ENCODE results near the gene TP53INP2. TPM values are rescaled to one million over a fixed set of nuclear protein-coding genes. Genes with fewer than 3 reads are reported as not detected.

The TP53INP2 gene
- total RNA-seq, 1 donor from 2014 or later: 33.0 TPM

- Mint-ChIP-seq H3K27ac (no peak overlapping the region), H3K27me3 (no peaks in the 10 kb centered on the region), H3K9me3 (ENCODE audit: low read depth) (no peaks in the 10 kb centered on the region), H3K4me1 (ENCODE audit: low read depth) (no peaks in the 10 kb centered on the region), H3K36me3 (ENCODE audit: insufficient read depth) (peaks cover 27% of the 10 kb centered on the region), H3K4me3 (ENCODE audit: low read depth) (no peak overlapping the region)
- TF ChIP-seq CTCF (IDR thresholded peaks at IDR 0.05; ENCODE audit: unreplicated experiment): no peak
- no peak for DNase-seq (ENCODE audit: low spot score, unreplicated experiment)
Observed at GRCh38 chr20:34750484-34750883, 46.3 kb downstream of the TP53INP2 start.

GRCh38 chr20:34751453-34751852, 47.3 kb downstream of the TP53INP2 start:
- DNase-seq (ENCODE audit: low spot score, unreplicated experiment): no peak
- no peak overlapping the region for H3K4me3 Mint-ChIP-seq (ENCODE audit: low read depth)
- no peaks in the 10 kb centered on the region for H3K4me1 Mint-ChIP-seq (ENCODE audit: low read depth)
- TF ChIP-seq CTCF (IDR thresholded peaks at IDR 0.05; ENCODE audit: unreplicated experiment): no peak
- no peaks in the 10 kb centered on the region for H3K27me3 Mint-ChIP-seq
- H3K27ac Mint-ChIP-seq: no peak overlapping the region
- H3K36me3 Mint-ChIP-seq (ENCODE audit: insufficient read depth): peaks cover 28% of the 10 kb centered on the region
- no peaks in the 10 kb centered on the region for H3K9me3 Mint-ChIP-seq (ENCODE audit: low read depth)

GRCh38 chr20:34753706-34754461, 49.7 kb downstream of the TP53INP2 start:
- DNase-seq (ENCODE audit: low spot score, unreplicated experiment): no peak
- Mint-ChIP-seq H3K4me3 (ENCODE audit: low read depth) (no peak overlapping the region), H3K27ac (peak overlapping the region; percentile 12), H3K9me3 (ENCODE audit: low read depth) (no peaks in the 10 kb centered on the region), H3K4me1 (ENCODE audit: low read depth) (no peaks in the 10 kb centered on the region), H3K36me3 (ENCODE audit: insufficient read depth) (peaks cover 44% of the 10 kb centered on the region), H3K27me3 (no peaks in the 10 kb centered on the region)
- TF ChIP-seq CTCF (IDR thresholded peaks at IDR 0.05; ENCODE audit: unreplicated experiment): no peak

- H3K27ac Mint-ChIP-seq: no peak overlapping the region
- DNase-seq (ENCODE audit: low spot score, unreplicated experiment): no peak
- H3K36me3 Mint-ChIP-seq (ENCODE audit: insufficient read depth): peaks cover 45% of the 10 kb centered on the region
Observed at GRCh38 chr20:34754611-34755010, 50.5 kb downstream of the TP53INP2 start.

GRCh38 chr20:34755367-34755766, 51.2 kb downstream of the TP53INP2 start:
- DNase-seq (ENCODE audit: low spot score, unreplicated experiment): no peak
- no peak for TF ChIP-seq CTCF (IDR thresholded peaks at IDR 0.05; ENCODE audit: unreplicated experiment)
- H3K4me3 Mint-ChIP-seq (ENCODE audit: low read depth): no peak overlapping the region
- H3K27ac Mint-ChIP-seq: no peak overlapping the region
- H3K9me3 Mint-ChIP-seq (ENCODE audit: low read depth): no peaks in the 10 kb centered on the region
- no peaks in the 10 kb centered on the region for H3K4me1 Mint-ChIP-seq (ENCODE audit: low read depth)
- peaks cover 43% of the 10 kb centered on the region for H3K36me3 Mint-ChIP-seq (ENCODE audit: insufficient read depth)
- no peaks in the 10 kb centered on the region for H3K27me3 Mint-ChIP-seq

More at GRCh38 chr20:34754611-34755010, 50.5 kb downstream of the TP53INP2 start:
- Mint-ChIP-seq H3K27me3 (no peaks in the 10 kb centered on the region), H3K4me1 (ENCODE audit: low read depth) (no peaks in the 10 kb centered on the region), H3K9me3 (ENCODE audit: low read depth) (no peaks in the 10 kb centered on the region), H3K4me3 (ENCODE audit: low read depth) (no peak overlapping the region)
- no peak for TF ChIP-seq CTCF (IDR thresholded peaks at IDR 0.05; ENCODE audit: unreplicated experiment)
